ENCODE data around the gene KIF23. TPM values are rescaled to one million over a fixed set of nuclear protein-coding genes. Genes with fewer than 3 reads are reported as not detected.
"Not testable (repeated sequence)": the region's sequence is repeated elsewhere in the genome, so short reads cannot be mapped to it uniquely, and the experiment has no call there.

Gene KIF23
- 10 to 100 TPM; 41.6 to 45.0 TPM for total RNA-seq

DNA sequence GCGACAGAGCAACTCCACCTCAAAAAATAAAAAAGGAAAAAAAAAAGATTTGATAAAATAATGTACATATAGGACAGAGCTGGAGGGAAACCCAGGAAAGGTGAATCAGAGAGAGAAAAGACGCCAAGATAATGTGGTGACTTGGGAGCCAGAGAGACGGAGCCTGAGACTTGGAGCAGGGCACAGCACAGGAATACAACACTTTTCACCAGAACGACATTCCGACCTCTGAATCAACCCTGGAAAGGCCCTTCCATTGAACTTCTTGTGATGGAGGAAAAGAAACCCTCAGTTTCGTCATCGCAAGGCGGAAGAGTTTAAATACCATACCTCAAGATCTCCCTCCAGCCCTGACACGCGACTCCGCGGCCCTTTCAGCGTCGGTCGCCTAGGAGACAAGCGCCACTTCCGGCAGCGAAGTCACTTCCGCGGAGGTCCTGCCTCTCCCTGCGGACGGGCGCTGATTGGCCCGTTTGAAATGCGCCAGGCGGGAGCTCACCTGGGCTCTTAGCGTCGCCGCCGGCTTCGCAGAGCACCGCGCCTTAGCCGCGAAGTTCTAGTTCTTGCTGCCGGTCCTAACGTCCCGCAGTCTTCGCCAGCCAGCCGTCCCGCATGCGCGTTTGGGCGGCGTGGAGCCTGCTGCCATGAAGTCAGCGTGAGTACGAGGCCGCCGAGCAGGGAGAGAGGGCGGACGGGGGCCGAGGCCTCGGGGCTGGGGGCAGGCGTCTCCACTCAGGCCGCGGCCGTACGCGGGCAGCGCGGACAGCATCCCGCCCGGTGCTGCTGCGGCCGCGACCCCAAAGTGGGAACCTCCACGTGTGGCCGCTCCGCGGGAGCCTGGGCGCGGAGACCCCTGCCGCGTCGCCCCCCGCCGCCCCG, at the start of gene KIF23:
Gene KIF23 (plus strand): TSS at position 528 of the 879 bp plus-strand sequence. CDS start 117 bp downstream, at position 645.
- ChIA-PET CTCF (interaction anchor here (0.6 to 0.9 kb wide), 2 partner anchors 39 to 53 kb away, joined by 3 read pairs; no protein-coding TSS in a partner anchor), POLR2A (interaction anchor here (0.6 to 1.6 kb wide), 4 partner anchors 14 to 49 kb away, joined by 3 to 6 read pairs (median 4); partner anchors contain the start of gene RPLP1)

DNA sequence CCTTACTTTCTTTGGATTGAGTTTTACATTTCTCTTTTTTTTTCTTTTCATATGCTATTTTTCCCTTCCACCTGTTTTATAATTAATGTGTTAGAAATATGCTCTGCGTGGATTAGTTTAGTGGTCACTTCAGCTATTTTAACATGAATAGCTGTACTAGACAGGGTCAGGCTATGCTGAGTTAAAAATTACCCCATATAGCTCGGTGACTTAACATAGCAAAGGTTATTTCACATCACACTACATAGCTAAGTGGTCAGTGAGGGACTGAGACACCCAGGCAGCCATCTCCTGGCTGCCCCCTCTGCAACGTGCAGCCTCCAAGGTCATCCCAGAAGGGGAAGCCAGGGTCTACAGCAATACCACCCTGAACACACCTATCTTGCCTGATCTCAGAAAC, 46.9 kb upstream of the KIF23 start:
- ChIA-PET CTCF (interaction anchor here (0.7 kb wide), 1 partner anchor 286 kb away, joined by 3 read pairs; no protein-coding TSS in a partner anchor), POLR2A (no interaction called here)

DNA sequence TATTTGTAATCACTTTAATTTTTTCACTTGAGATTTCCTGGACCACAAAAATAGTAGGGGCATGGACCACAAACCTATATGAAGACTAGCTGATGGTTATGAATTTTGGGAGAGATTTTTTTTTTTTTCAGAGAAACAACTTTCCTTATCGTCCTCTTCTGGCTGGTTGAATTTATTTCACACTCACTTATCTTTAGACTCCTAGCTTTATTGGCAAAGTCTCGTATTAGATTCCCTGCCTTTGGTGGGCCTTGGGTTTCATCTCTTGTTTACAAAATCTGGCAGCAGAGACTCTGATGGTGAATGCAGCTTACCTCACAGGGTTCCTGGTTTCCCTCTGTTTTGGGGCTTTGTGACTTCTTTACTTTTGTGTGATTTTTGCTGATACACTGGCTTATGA, 44.5 kb upstream of the KIF23 start:
- POLR2A ChIA-PET, result no interaction called here
- CTCF ChIA-PET, result no interaction called here

DNA sequence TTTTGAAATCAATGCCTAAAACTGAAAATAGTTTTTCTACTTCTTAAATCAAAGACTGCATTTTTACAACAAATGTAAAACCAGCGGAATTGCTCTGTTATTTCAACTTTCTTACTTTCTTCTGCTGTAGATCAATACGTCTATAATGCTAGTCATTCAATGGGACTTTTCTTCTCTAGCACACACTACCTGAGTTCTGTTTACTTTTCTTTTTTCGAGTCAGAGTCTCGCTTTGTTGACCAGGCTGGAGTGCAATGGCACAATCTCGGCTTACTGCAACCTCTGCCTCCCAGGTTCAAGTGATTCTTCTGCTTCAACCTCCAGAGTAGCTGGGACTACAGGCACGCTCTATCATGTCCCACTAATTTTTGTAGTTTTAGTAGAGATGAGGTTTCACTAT, 40.7 kb upstream of the KIF23 start:
- CTCF ChIA-PET, result no interaction called here
- POLR2A ChIA-PET, result no interaction called here

DNA sequence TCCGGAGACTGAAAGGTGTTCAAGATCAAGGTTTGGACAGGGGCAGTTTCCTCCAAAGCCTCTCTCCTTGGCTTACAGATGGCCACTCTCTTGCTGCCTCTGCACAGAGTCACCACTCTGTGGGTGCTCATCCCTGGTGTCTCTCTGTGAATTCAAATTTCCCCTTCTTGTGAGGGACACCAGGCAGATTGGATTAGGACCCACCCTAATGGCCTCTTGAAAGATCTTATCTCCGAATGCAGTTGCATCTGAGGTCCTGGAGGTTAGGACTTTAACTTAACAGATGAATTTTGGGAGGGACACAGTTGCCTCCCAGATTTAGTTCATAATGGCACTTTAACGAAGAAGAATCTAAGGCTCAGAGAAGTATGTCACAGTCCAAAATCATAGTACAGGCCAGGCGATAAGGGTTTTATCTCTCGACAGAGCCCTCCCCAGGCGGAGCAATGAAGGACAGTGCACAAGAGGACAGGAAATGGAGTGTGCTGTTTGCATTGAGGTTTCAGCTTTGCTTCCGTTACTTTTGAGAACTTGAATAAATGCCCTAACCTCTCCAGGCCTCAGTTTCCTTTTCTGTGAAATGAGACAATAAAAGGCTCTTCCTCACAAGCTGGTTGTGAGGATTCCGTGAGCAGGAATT, 38.9 kb upstream of the KIF23 start:
- CTCF ChIA-PET, result no interaction called here
- POLR2A ChIA-PET, result no interaction called here

DNA sequence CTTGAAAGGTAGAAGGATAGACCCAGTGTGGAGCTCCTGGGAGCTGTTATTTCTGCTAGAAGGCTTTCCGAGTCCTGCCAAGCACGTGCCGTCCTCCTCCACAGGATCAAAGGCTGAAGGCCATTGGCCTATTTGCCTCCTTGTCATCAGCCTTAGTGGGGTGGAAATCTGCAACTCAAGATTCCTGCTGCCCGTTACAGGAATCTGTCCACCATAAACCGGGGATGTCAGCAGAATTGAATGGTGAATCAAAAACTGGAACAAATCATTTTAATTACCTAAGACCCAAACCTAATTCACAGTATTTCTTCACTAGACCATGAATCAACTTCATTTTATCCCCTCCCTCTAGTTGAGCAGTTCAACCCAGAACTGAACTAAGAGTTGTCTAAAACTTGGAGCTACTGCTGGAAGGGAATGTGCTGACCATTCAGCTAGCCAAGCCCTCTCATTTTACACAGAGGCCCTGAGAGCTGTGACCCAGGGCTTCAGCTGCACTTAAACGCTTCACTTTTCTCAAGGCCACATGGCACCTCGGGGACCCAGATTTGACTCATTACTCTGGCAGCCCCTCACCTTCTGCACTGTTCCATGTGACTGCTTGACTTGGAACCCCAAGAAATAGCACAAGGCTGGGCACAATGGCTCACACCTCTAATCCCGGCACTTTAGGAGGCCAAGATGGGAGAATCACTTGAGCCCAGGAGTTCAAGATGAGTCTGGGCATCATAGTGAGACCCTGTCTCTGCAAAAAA, 36.8 kb upstream of the KIF23 start:
- POLR2A ChIA-PET, result no interaction called here
- CTCF ChIA-PET, result no interaction called here

DNA sequence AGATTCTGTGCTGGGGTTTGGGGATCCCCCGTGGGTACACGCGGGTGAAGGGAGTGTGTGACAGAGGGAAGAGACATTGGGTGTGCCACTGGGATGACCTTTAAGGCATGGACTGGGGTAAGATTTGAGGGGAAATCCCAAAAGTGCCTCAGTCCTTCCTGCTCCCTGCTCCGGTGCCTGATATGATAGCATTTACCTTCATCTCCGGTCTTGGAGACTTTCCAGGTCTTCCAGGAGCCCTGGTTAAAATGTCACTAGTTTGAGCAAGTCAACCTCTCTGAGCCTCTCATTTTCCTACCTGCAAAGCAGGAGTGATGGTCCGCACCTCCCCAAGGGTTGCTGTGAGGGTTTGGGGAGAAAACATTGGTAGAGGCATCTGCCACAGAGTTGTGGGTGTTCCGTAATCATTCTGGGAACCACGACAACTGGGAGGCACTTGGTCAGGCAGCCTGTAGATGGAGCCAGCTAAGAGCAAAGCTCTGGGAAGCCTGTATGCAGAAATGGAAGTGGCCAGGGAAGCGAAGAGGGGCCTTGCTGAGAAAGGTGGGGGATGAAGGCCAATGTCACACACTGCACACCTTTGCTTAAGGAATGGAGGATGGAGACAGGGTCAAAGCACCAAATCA, 33.9 kb upstream of the KIF23 start:
- POLR2A ChIA-PET, result no interaction called here

DNA sequence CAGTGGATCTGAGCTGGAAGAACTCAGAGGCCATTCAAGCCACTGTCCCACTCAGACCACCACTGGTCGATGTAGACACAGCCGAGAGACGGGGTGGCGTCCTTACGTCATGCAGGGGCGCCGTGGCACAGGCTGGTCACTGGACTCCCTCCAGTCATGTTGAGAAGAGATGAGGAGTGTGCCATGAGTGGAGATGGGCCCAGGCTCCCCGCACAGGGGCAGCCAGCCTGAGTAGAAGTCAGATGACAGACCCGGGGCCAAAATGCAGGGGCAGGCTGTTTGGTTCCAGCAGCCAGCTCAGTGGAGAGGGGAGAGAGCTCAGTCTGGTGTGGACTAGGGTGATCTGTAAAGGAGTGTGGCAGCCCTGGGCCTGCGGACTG, 33.4 kb upstream of the KIF23 start:
- ChIA-PET POLR2A (no interaction called here), CTCF (no interaction called here)

More for the DNA sequence above, 33.9 kb upstream of the KIF23 start:
- CTCF ChIA-PET, result no interaction called here

DNA sequence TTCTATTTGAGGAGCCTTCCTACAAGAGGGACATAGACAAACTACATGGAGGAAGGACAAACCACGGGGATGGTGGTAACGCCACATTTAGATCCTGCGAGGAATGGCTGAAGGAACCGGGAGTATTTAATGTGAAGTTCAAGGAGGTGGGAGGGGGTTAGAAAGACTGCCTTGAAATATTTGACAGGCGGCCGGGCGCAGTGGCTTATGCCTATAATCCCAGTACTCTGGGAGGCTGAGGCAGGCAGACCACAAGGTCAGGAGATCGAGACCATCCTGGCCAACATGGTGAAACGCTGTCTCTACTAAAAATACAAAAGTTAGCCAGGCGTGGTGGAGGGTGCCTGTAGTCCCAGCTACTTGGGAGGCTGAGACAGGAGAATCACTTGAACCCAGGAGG, 32.0 kb upstream of the KIF23 start:
- POLR2A ChIA-PET, result not testable (repeated sequence)
- CTCF ChIA-PET, result interaction anchor here (0.9 to 1.0 kb wide), 2 partner anchors 10 to 12 kb away, joined by 3 read pairs; no protein-coding TSS in a partner anchor

DNA sequence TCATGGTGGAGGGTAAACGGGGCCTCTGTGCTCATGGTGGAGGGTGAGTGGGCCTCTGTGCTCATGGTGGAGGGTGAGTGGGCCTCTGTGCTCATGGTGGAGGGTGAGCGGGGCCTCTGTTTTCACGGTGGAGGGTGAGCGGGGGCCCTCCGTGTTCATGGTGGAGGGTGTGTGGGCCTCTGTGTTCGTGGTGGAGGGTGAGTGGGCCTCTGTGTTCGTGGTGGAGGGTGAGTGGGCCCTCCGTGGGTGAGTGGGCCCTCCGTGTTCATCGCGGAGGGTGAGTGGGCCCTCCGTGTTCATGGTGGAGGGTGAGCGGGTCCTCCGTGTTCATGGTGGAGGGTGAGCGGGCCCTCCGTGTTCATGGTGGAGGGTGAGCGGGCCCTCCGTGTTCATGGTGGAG, 30.1 kb upstream of the KIF23 start:
- CTCF ChIA-PET, POLR2A ChIA-PET: not testable (repeated sequence)

DNA sequence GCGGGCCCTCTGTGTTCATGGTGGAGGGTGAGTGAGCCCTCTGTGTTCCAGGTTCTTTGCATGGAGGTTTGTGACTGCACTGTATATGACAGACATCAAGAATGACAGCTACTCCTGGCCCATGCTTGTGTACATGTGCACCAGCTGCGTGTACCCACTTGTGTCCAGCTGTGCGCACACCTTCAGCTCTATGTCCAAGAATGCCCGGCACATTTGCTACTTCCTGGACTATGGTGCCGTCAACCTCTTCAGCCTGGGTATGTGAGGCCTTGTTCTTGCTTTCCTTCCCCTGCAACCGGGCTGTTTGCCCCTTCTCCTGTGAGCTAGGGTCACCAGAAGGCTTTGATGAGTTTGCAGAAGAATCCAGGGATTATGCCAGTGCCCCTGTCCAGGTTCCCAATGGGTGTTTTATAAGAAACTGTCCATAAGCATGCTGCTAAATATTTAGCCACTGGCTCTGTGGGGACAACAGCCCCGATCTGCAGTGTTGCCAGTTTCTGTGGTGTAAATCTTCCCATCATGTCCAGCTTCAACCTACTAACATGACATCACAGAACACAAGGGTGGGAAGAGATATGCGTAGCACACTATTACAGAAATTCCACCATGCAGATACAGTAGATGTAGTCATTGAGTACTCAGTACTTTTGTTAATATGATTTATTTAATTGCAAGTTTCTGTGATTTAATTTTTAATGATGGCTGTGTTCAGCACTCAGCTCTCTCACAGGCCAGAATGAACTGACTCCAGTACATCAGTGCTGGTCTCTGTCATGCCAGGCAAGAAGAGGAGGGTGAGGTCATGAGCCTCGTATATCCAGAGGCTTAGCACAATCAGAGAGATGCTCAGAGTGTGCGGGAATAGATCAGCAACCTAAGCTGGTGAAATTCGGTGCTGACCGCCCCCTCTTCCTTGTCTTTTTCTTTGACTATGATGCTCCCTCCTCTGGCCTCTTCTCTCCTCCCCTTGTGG, 29.2 kb upstream of the KIF23 start:
- ChIA-PET CTCF (no interaction called here), POLR2A (no interaction called here)

DNA sequence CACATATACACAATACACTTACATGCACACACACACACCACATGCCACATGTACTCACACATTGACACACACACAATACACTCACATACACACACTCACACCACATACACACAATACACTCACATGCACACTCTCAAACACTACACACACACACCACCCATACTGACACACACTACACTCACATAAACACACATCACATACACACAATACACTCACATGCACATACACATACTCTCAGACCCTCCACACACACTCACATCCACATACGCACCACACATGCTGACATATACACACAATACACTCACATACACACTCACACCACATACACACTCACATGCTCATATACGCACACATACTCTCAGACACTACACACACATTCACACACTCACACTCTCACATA, 28.3 kb upstream of the KIF23 start:
- ChIA-PET POLR2A (no interaction called here), CTCF (no interaction called here)

DNA sequence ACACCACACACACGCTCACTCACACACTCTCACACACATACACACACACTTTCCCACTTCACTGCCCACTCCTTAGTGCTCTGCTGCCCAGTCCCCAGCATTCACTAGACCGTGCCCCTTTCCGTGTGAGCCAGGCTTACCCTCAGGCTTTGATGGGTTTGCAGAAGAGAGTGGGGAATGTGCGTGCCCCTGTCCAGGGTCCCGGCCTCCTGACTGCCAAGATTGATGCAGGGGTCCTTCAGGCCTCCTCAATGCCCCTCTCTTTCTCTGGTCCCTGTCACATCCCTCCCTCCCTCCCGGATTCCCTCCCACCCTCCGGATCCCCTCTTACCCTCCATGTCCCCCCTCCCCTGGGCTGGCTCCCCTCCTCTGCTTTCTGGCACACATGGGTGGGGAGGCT, 27.9 kb upstream of the KIF23 start:
- CTCF ChIA-PET, result no interaction called here

DNA sequence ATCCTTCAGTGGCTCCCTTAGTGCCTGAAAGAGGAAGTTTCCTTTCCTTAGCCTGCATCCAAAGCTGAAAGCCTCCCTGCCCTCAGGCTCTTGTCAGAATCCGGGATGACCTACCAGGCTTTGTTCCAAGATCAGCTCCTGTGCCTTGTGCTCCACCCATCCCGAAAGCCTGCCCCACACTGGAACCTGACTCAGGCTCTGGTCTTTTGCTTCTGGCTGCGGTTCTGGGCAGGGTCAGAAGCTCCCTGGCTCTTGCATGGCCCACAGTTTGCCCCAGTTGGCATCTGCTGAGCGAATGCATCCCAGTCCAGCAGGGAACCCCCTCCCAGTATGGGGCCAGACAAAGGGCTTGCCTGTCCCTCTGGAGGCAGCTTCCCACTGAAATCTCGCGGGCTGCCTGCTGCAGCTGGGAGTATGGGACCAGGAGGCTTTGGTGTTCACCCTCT, 25.9 kb upstream of the KIF23 start:
- ChIA-PET POLR2A (no interaction called here), CTCF (no interaction called here)

More for the DNA sequence above, 27.9 kb upstream of the KIF23 start:
- POLR2A ChIA-PET, result no interaction called here

DNA sequence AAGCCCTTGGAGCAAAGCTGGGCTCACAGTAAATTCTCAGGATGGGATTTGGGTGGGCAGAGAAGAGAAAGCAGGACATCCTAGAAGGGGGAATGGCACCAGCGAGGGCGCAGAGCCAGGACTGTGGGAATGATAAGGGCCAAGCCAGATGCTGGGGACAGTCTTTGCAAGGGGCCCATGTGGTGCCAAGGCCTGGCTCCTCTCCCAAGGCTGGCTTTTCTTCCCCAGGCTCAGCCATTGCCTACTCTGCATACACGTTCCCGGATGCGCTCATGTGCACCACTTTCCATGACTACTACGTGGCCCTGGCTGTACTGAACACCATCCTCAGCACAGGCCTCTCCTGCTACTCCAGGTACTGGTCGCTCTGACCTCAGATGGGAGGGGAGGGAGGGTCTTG, 24.7 kb upstream of the KIF23 start:
- POLR2A ChIA-PET, result no interaction called here
- CTCF ChIA-PET, result no interaction called here

DNA sequence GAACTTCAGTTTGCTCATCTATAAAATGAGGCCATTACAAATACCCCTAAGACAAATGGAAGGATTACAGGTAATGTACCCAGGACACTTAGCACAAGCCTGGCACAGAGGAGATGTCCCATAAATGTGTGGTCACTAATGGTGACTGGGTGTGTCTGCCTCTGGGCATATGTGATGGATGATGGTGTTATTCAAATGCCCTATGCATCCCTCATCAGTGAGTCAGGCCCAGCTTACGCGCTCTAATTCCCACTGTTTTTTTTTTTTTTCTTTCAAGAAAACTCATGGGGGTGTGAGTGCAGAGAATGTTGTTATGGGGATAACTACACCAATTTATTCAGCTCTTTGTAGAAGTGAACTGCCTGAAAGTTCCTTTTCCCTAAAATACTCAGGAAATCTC, 23.6 kb upstream of the KIF23 start:
- POLR2A ChIA-PET, result no interaction called here
- CTCF ChIA-PET, result no interaction called here

DNA sequence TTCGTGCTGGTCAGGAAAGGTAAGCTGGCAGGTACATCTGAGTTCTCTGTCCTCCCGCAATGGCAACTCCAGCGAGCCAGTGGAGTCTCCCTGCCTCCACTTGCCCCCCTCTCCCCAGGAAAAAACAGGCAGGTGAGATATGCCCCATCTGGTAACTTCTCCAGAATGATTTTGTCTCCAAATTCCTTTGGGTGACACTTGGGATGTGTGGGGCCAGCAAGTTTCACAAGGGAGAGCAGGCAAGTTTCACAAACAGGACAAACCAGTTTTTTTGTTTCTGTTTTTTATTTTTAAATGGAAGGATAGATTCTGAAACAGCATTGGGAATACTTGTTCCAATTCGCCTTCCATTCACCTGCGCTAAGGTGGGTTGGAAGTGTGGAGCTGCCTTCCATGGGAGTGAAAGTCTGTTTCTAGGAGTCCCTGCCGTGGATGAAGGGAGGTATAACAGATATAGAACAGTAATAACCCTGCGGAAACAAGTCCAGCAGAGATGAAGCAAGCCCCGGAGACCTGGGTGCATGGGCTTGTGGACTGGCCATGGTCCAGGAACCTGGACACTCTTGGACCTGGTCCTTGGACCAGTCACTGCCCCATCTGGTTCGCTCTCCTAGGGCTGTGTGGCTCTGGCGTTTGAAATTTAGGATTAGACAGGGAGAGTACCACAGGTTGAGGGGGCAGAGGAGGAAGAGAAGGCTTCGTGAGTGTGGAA, 22.9 kb upstream of the KIF23 start:
- ChIA-PET POLR2A (no interaction called here), CTCF (interaction anchor here (1.4 kb wide), 1 partner anchor 10 kb away, joined by 3 read pairs; no protein-coding TSS in a partner anchor)

DNA sequence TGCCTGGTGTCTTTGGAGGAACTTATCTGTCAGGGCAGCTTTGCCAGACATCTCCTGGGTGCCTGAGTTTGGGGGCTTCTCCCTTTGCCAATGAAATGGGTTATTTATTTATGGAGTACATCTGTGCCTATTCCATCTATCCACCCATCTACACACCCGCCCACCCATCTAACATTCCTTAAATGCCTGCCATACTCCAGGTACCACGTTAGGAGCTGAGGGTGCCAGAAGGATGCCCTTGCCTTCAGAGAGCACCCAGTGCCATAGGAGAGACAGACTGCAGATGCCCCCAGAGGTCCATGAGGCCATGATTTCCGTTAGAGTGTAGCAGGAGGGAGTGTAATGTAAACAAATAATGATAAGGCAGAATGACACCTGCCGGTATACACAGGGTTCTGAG, 21.8 kb upstream of the KIF23 start:
- POLR2A ChIA-PET, result no interaction called here
- CTCF ChIA-PET, result interaction anchor here (1.4 kb wide), 1 partner anchor 11 kb away, joined by 3 read pairs; no protein-coding TSS in a partner anchor

All from activated CD8-positive, alpha-beta memory T cell treated with anti-CD3 and anti-CD28 coated beads for 36 hours (primary cell).